Skeletal muscle tissue (tissue), 4 donors: Measurements from ENCODE around the gene MVP. TPM values are rescaled to one million over a fixed set of nuclear protein-coding genes. Genes with fewer than 3 reads are reported as not detected.
"Not testable (repeated sequence)": the region's sequence is repeated elsewhere in the genome, so short reads cannot be mapped to it uniquely, and the experiment has no call there.

Experiments
- H3K27ac ChIP-seq: one replicate; pipeline ENCODE4 v1.7.0; 2013; ENCODE audit warnings: mild to moderate bottlenecking, low read depth, low read length, inconsistent platforms
- H3K27me3 ChIP-seq, 3 donors: one replicate each; pipeline ENCODE4 v1.7.0; 2013; ENCODE audit warnings: low read length in 3 of 3; ENCODE audit not compliant: control insufficient read depth in 3 of 3, insufficient read depth in 3 of 3
- H3K36me3 ChIP-seq, 3 donors: one replicate each; pipeline ENCODE4 v1.7.0; 2013; ENCODE audit warnings: low read length in 3 of 3; ENCODE audit not compliant: control insufficient read depth in 3 of 3, insufficient read depth in 3 of 3
- H3K4me1 ChIP-seq, 3 donors: one replicate each; pipeline ENCODE4 v1.7.0; 2013; ENCODE audit warnings: low read length in 3 of 3, mild to moderate bottlenecking in 3 of 3; ENCODE audit not compliant: control insufficient read depth in 3 of 3, insufficient read depth in 3 of 3
- H3K4me3 ChIP-seq, 3 donors: one replicate each; pipeline ENCODE4 v1.7.0; 2013; ENCODE audit warnings: low read length in 3 of 3
- H3K9ac ChIP-seq, 3 donors: one replicate each; pipeline ENCODE4 v1.7.0; 2013; ENCODE audit warnings: low read length in 3 of 3, mild to moderate bottlenecking in 3 of 3, moderate library complexity in 2 of 3, low read depth in 1 of 3
- H3K9me3 ChIP-seq, 3 donors: one replicate each; pipeline ENCODE4 v1.7.0; 2013; ENCODE audit warnings: low read length in 3 of 3; ENCODE audit not compliant: control insufficient read depth in 3 of 3
- total RNA-seq: library from RNA; depleted of rRNA; stranded (reverse); fragments of >200 nt; gene quantifications from one replicate; pipeline ENCODE4 v1.2.3, GENCODE V29; 2014
- donor health status: Osteomylitis.

Gene MVP
- total RNA-seq, 1 donor from 2014 or later, result 28.2 TPM

DNA sequence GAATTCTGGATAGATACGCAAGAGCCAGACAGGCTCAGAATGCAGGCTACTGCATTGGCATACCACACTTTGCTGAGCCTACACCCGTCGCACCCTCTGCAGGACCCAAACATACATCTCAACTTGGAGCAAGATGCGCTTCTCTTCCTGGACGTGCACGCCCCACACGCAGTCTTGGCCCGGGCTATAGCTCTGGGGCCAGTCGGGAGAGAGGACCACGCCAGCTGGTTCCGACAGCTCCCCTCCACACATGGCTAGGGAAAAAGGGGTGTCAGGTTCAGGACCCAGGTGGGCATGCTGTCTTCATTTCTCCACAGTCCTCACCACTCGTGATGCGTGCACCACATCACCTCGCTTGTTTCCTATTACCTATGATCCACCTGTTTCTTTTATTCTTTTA, 57.9 kb downstream of the MVP start:
- H3K27me3 ChIP-seq, result peaks cover 33 to 38% (median 34%) of the 10 kb centered on the region in 3 donors
- H3K9ac ChIP-seq, result no peak overlapping the region
- no peak overlapping the region for H3K4me3 ChIP-seq
- no peaks in the 10 kb centered on the region for H3K36me3 ChIP-seq
- peaks cover 0 to 2% (median 0%) of the 10 kb centered on the region in 3 donors for H3K9me3 ChIP-seq
- H3K27ac ChIP-seq, result no peak overlapping the region
- no peaks in the 10 kb centered on the region for H3K4me1 ChIP-seq

DNA sequence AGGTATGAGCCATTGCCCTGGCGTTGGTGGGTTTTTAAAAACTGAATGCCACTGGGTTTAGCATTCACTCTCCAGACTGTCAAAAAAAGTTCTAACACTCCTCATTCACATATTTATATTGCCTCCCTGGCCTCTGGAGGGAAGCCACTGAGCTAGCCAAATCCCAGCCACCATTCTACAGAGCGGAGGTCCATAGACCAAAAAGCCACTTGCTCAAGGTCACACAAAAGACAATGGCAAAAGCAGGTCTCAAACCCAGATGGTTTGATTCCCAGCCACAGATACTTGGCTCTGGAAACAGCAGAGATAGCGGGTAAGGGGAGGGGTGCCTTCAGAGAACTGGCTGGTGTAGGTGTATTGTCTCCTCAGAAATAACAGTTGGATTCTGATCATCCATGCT, 60.8 kb downstream of the MVP start:
- Histone ChIP-seq H3K9me3 (peaks cover 0 to 2% (median 0%) of the 10 kb centered on the region in 3 donors), H3K27ac (no peak overlapping the region), H3K27me3 (peaks cover 28 to 30% (median 29%) of the 10 kb centered on the region in 3 donors), H3K4me1 (no peaks in the 10 kb centered on the region), H3K9ac (no peak overlapping the region), H3K4me3 (no peak overlapping the region), H3K36me3 (no peaks in the 10 kb centered on the region)

DNA sequence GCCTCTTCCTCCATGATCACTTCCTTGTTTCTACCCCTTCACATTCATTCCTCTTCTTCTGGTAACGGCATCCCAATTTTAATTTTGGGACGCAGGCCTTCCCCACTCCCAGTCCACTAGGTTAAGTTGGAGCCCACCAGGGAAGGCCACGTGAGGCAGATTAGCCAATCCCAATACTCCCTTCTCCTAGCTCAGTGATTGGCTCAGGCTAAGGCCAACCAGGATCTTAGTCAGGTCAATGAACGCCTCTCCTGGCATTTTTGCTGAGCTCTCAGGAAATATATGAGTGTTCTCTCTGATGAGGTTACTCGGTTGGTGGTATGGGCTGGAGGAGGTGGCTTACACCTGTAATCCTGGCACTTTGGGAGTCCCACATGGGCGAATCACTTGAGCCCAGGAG, 63.7 kb downstream of the MVP start:
- no peak overlapping the region for H3K9ac ChIP-seq
- no peak overlapping the region for H3K27ac ChIP-seq
- no peaks in the 10 kb centered on the region for H3K9me3 ChIP-seq
- no peaks in the 10 kb centered on the region for H3K4me1 ChIP-seq
- no peaks in the 10 kb centered on the region for H3K36me3 ChIP-seq
- no peak overlapping the region for H3K4me3 ChIP-seq
- peaks cover 6 to 15% (median 9%) of the 10 kb centered on the region in 3 donors for H3K27me3 ChIP-seq

DNA sequence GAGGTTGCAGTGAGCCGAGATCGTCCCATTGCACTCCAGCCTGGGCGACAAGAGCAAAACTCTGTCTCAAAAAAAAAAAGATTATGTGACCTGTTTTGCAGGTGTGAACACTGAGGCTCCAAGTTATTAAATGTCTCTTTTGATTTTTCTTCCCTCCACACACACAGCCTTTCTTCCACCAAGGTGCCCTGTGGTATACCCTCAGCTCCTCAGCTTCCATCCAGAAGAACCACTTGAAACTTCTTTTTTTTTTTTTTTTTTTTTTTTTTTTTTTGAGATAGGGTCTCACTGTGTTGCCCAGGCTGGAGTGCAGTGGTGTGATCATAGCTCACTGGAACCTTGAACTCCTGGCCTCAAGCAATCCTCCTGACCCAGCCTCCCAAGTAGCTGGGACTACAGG, 69.1 kb downstream of the MVP start:
- H3K4me3 ChIP-seq, H3K4me1 ChIP-seq, H3K27ac ChIP-seq, H3K9ac ChIP-seq, H3K9me3 ChIP-seq, H3K36me3 ChIP-seq, H3K27me3 ChIP-seq: not testable (repeated sequence)

DNA sequence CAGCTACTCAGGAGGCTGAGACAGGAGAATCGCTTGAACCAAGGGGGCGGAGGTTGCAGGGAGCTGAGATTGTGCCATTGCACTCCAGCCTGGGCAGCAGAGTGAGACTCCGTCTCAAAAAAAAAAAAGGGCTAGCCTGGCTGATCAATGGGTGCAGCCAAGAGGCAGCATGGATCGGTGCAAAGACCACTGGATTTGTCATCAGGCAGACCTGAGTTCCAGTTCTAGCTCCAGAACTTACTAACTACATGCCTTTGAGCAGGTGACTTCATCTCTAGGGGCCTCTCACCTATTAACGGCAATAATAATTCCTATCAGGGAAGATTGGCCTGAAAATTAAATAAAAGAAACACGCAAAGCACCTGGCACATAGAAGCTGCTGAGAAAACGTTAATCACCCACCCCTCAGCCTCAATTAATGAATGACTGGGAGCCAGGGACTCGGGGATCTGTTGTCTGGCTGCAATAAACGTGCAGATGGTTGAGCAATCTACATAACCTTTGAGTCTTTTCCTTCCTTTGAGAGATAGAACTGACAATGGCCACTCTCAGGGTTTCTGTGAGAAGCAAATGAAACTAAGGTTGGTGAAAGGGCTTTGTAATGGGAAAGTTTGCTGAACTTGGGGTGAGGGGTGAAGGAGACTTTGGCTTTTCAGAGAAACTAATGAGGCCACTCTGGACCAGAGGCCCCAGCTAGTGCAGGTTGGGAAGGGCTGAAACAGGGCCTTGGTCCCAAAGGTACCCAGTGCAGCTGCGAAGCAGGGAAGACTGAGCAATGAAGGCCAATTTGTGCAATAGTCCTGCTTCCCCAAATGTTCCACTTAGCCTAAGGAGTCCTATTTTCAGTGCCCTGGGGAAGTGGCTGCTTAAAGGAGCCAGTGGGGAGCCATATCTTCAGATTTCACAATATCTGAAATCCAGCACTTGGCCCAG, 71.5 kb downstream of the MVP start:
- H3K36me3 ChIP-seq, result no peaks in the 10 kb centered on the region
- H3K9ac ChIP-seq, result no peak overlapping the region
- H3K4me1 ChIP-seq, result no peaks in the 10 kb centered on the region
- H3K9me3 ChIP-seq, result no peaks in the 10 kb centered on the region
- H3K27ac ChIP-seq, result no peak overlapping the region
- H3K27me3 ChIP-seq, result peaks cover 0 to 12% (median 6%) of the 10 kb centered on the region in 3 donors
- H3K4me3 ChIP-seq, result no peak overlapping the region

DNA sequence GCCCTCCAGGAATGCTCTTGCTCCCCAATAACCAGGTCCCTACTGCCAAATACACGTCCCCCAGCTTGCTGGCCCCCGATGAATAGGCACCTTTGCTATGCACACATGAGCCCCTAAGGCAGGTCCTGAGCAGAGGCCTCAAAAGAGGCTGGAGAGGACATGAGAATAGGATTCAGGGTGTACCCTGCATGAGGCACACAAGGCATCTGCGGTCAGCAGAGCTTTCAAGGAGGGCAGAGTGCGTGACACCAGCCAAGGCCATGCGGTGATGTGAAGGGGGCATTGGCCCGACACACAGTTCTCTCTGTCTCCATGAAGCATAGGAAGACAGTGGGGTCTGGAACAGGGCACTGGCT, 72.2 kb downstream of the MVP start:
- H3K36me3 ChIP-seq, result no peaks in the 10 kb centered on the region
- H3K27me3 ChIP-seq, result peaks cover under 1 to 19% (median 6%) of the 10 kb centered on the region in 3 donors
- no peak overlapping the region for H3K27ac ChIP-seq
- no peaks in the 10 kb centered on the region for H3K4me1 ChIP-seq
- H3K4me3 ChIP-seq, result no peak overlapping the region
- H3K9ac ChIP-seq, result no peak overlapping the region
- H3K9me3 ChIP-seq, result no peaks in the 10 kb centered on the region

DNA sequence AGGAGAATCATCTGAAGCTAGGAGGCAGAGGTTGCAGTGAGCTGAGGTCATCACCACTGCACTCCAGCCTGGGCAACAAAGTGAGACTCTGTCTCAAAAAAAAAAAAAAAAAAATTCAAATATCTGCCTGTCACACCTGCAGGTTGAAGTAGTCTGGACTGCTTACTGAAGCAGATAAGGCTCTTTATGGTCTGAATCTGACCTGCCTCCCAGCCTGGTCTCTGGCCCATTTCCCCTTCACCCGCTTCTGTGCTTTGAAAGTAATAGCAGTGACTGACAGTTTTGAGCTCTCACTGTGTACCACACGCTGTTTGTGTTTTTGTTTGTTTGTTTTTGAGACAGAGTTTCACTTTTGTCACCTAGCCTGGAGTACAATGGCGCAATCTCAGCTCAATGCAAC, 73.3 kb downstream of the MVP start:
- H3K9ac ChIP-seq, result no peak overlapping the region
- no peaks in the 10 kb centered on the region for H3K36me3 ChIP-seq
- H3K4me3 ChIP-seq, result no peak overlapping the region
- H3K9me3 ChIP-seq, result no peaks in the 10 kb centered on the region
- H3K27ac ChIP-seq, result no peak overlapping the region
- peaks cover 11 to 21% (median 14%) of the 10 kb centered on the region in 3 donors for H3K27me3 ChIP-seq
- no peaks in the 10 kb centered on the region for H3K4me1 ChIP-seq

DNA sequence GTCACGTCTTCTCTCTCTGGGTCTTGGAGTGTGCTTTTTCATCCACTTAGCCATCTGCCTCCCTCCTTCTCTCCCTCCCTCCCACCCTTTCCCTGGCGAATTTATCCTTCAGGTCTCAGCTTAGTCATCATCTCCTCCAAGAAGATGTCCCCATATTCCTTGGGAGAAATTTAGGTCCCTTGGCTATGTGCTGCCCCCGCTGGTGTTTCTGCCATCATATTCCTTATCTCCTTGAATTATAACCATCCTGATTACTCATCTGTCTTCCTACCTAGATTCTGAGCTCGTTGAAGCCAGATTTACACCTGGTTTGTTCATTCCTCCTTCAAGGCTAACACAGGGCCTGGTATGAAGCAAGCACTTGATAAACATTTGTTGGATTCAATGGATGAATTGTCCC, 74.1 kb downstream of the MVP start:
- H3K4me3 ChIP-seq, result no peak overlapping the region
- H3K27ac ChIP-seq, result no peak overlapping the region
- H3K4me1 ChIP-seq, result no peaks in the 10 kb centered on the region
- no peak overlapping the region for H3K9ac ChIP-seq
- peaks cover 14 to 27% (median 17%) of the 10 kb centered on the region in 3 donors for H3K27me3 ChIP-seq
- no peaks in the 10 kb centered on the region for H3K36me3 ChIP-seq
- no peaks in the 10 kb centered on the region for H3K9me3 ChIP-seq

DNA sequence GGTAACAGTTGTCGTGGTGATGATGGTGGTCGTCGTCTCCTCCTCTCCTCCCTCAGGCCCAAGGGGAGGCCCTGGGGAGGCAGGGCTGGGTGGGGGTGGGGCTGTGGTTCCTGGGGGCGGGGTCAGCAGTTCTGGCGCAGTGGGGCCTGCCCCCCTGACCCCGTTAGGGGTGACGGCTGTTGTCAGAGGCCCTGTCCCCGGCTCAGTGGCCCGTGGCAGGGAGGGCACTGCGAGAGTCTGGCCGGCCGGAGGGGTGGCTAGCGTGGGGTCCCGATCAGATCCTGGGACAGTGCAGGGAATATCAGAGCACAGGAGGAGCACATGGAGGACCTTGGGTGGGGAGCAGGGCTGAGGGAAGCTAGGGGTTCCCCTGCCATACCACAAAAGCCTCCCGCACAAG, 76.6 kb downstream of the MVP start:
- peaks cover 26 to 39% (median 36%) of the 10 kb centered on the region in 3 donors for H3K27me3 ChIP-seq

DNA sequence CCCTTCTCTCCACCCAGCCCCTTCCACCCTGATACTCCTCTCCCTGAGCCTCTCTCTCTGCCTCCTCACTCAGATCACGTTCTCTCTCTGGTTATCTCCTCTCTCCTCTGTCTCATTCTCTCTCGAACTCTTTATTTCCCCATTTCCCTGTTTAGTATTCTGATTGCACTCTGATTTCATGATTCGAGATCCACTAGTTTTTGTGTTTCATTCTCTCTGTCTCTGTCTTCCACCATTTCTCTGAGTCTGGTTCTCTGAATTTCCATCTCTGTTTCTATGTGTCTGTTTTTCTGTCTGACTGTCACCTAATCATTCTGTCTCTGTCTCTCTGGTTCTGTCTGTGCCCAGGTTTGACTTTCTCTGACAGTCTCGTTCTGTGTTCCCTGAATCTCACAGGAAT, 77.1 kb downstream of the MVP start:
- no peak overlapping the region for H3K4me3 ChIP-seq
- H3K27me3 ChIP-seq, result peaks cover 26 to 40% (median 37%) of the 10 kb centered on the region in 3 donors

More for the DNA sequence above, 76.6 kb downstream of the MVP start:
- Histone ChIP-seq H3K4me3 (no peak overlapping the region), H3K27ac (no peak overlapping the region), H3K9ac (no peak overlapping the region), H3K36me3 (no peaks in the 10 kb centered on the region), H3K9me3 (no peaks in the 10 kb centered on the region), H3K4me1 (peaks cover 4 to 8% (median 7%) of the 10 kb centered on the region in 3 donors)

More for the DNA sequence above, 77.1 kb downstream of the MVP start:
- Histone ChIP-seq H3K27ac (no peak overlapping the region), H3K9ac (no peak overlapping the region), H3K36me3 (no peaks in the 10 kb centered on the region), H3K4me1 (peaks cover 4 to 8% (median 7%) of the 10 kb centered on the region in 3 donors), H3K9me3 (no peaks in the 10 kb centered on the region)
